Cerebellar cortex (tissue), 1 donor: ENCODE data around the gene REEP1.

Experiments
- DNase-seq: peaks from one replicate; pipeline ENCODE4 v3.0.0-alpha.2; 2015; ENCODE audit warnings: low spot score

REEP1 gene

DNA sequence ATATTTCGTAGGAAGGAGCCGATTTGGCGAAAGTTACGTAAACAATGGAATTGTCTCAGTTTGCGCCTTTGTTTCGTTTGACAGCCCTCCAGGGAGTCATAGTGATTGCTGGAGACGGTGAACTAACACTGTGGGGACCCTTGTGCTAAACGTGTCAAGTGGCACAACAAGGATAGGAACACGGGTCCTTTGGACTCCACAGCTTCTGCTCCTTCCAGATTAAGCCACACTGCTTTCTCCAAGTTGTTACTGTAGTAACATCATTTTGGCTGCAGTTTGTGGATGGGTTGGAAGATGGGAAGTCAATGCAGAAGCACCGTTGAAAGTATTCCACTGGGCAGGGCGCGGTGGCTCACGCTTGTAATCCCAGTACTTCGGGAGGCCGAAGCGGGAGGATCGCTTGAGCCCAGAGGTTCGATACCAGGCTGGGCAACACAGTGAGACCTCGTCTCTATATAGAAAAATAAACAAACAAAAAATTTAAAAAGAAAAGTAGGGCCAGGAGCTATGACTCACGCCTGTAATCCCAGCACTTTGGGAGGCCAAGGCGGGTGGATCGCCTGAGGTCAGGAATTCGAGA lies 141.5 kb downstream of the REEP1 start:
- DNase-seq, result no peak

GRCh38 chr2:86195055-86195807 lies 142.2 kb downstream of the REEP1 start, which contains the start of gene IMMT:
IMMT (minus strand) TSS chr2:86195462; CDS start chr2:86195382, 80 bp downstream.
- peak; percentile 97 for DNase-seq

GRCh38 chr2:86194751-86195054 lies 142.7 kb downstream of the REEP1 start:
- DNase-seq, result peak; percentile 96

GRCh38 chr2:86193901-86194567 lies 143.4 kb downstream of the REEP1 start:
- no peak for DNase-seq

GRCh38 chr2:86189782-86190416 lies 147.5 kb downstream of the REEP1 start:
- DNase-seq, result no peak

- no peak for DNase-seq
Measured at GRCh38 chr2:86186431-86186830, 151.0 kb downstream of the REEP1 start.

GRCh38 chr2:86185517-86186212 lies 151.8 kb downstream of the REEP1 start:
- DNase-seq, result no peak

GRCh38 chr2:86176597-86176996 lies 160.8 kb downstream of the REEP1 start:
- DNase-seq, result no peak

GRCh38 chr2:86175828-86176227 lies 161.6 kb downstream of the REEP1 start:
- no peak for DNase-seq

GRCh38 chr2:86174445-86174844 lies 163.0 kb downstream of the REEP1 start:
- no peak for DNase-seq

DNA sequence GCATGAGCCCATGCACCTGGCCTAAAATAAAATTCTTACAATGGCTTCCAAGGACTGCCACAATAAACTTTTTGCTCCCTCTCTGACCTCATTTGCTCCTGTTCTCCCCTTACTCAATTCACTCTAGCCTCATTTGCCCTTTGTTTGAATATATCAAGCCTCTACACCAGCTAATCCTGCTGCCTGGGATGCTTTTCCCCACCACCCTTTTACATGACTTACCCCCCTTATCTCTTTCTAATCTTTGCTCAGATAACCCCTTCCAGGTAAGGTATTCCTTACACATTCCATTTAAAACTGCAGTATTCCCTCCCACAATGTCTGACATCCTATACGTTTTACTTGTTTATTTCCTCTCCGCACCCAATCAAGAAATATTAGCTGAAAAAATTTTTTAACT lies 164.8 kb downstream of the REEP1 start:
- no peak for DNase-seq

DNA sequence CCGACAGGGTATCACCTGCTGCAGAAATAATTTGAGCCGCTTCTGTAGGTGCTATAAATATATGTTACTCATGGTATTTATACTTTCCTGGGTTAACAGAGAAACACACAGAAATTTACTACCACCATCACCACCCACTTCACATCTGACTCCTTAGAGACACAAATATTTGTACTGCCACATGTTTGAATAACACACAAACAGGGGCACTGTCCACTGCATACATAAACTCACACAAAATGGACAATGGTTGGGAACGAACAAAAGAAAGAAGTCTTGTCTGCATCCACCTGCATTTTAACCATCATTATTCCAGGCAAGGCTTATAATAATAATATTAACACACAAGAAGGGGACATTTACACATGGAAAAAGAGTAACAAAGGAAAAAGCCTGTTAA lies 166.1 kb downstream of the REEP1 start:
- DNase-seq, result no peak

DNA sequence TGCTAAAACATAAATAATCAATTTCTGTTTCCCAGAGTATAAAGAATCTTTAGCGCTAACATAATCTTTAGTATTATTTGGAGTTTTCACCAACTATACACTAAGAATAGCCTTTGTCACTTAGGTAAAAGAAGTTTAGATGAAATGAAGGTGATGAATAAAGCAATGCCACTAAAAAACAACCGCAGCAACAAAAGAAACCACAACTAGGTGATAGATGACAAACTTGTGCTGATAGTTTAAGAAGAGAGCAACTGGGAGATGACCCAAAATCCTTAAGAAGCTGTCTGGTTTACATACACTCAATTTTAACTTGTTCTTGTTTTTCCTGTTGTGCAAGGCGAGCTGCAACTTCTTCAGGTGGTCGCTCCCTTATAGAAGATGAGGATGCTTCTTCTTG lies 167.0 kb downstream of the REEP1 start:
- no peak for DNase-seq
